ENCODE measurements around the gene NEUROD4. TPM values are rescaled to one million over a fixed set of nuclear protein-coding genes. Genes with fewer than 3 reads are reported as not detected.

The NEUROD4 gene
- total RNA-seq, 1 experiment from 2014 or later, result not detected

GRCh38 chr12:54991161-54991990, 28.4 kb upstream of the NEUROD4 start:
- Histone ChIP-seq H3K9me3 (ENCODE audit: insufficient read depth, low read depth) (no peaks in the 10 kb centered on the region), H4K20me1 (ENCODE audit: insufficient read depth) (no peaks in the 10 kb centered on the region), H3F3A (ENCODE audit: insufficient read depth, low read depth) (no peaks in the 10 kb centered on the region), H3K36me3 (ENCODE audit: low read depth) (no peaks in the 10 kb centered on the region), H2AFZ (no peak overlapping the region), H3K27me3 (ENCODE audit: insufficient read depth, low read depth) (peaks cover 22% of the 10 kb centered on the region), H3K4me2 (no peak overlapping the region), H3K27ac (no peak overlapping the region), H3K4me1 (replicated peaks; ENCODE audit: insufficient read depth) (no peaks in the 10 kb centered on the region), H3K79me2 (ENCODE audit: low read depth) (no peaks in the 10 kb centered on the region), H3K9me2 (ENCODE audit: insufficient read depth) (no peaks in the 10 kb centered on the region), H3K4me3 (no peak overlapping the region)
- BruUV-seq (replicated peaks), result no TSS peak
- no peak for DNase-seq
- POLR2A ChIA-PET (ENCODE audit: unreplicated experiment), result no interaction called here
- intact Hi-C loops (cut with micrococcal nuclease; ENCODE audit: unreplicated experiment), result loop anchor here (10.0 kb wide), 1 partner anchor 733 kb away; the partner anchor contains the start of genes CD63 and RDH5
- CTCF ChIA-PET, result no interaction called here
- TF ChIP-seq CTCF (conservative IDR thresholded peaks at IDR 0.05) (no peak), EZH2 (IDR thresholded peaks at IDR 0.05; ENCODE audit: low read depth) (no peak)

- no peak overlapping the region for H3K27ac ChIP-seq
- no peaks in the 10 kb centered on the region for H3K79me2 ChIP-seq (ENCODE audit: low read depth)
- no peaks in the 10 kb centered on the region for H3K9me2 ChIP-seq (ENCODE audit: insufficient read depth)
- CTCF ChIA-PET, result interaction anchor here (1.8 kb wide), 1 partner anchor 80 kb away, joined by 17 read pairs; no protein-coding TSS in a partner anchor
- H3K27me3 ChIP-seq (ENCODE audit: insufficient read depth, low read depth), result peaks cover 26% of the 10 kb centered on the region
- DNase-seq, result no peak
- no peak overlapping the region for H2AFZ ChIP-seq
- POLR2A ChIA-PET (ENCODE audit: unreplicated experiment), result no interaction called here
- intact Hi-C loops (cut with micrococcal nuclease; ENCODE audit: unreplicated experiment), result loop anchor here (2.0 to 10.0 kb wide), 2 partner anchors 627 to 733 kb away; partner anchors contain the start of genes CD63 and RDH5
- no peaks in the 10 kb centered on the region for H3K36me3 ChIP-seq (ENCODE audit: low read depth)
- no peaks in the 10 kb centered on the region for H3K4me1 ChIP-seq (replicated peaks; ENCODE audit: insufficient read depth)
- H4K20me1 ChIP-seq (ENCODE audit: insufficient read depth), result no peaks in the 10 kb centered on the region
- H3K4me2 ChIP-seq, result no peak overlapping the region
- TF ChIP-seq CTCF (conservative IDR thresholded peaks at IDR 0.05), result no peak
- no peak for TF ChIP-seq EZH2 (IDR thresholded peaks at IDR 0.05; ENCODE audit: low read depth)
- H3K9me3 ChIP-seq (ENCODE audit: insufficient read depth, low read depth), result no peaks in the 10 kb centered on the region
- BruUV-seq (replicated peaks), result no TSS peak
- no peaks in the 10 kb centered on the region for H3F3A ChIP-seq (ENCODE audit: insufficient read depth, low read depth)
- no peak overlapping the region for H3K4me3 ChIP-seq
Measured at GRCh38 chr12:54991991-54992375, 27.8 kb upstream of the NEUROD4 start.

GRCh38 chr12:54993181-54993835, 26.5 kb upstream of the NEUROD4 start:
- BruUV-seq (replicated peaks), result no TSS peak
- POLR2A ChIA-PET (ENCODE audit: unreplicated experiment), result interaction anchor here (0.6 kb wide), 1 partner anchor 1366 kb away, joined by 4 read pairs; no protein-coding TSS in a partner anchor
- Histone ChIP-seq H4K20me1 (ENCODE audit: insufficient read depth) (no peaks in the 10 kb centered on the region), H3K27me3 (ENCODE audit: insufficient read depth, low read depth) (peaks cover 28% of the 10 kb centered on the region), H3K9me3 (ENCODE audit: insufficient read depth, low read depth) (no peaks in the 10 kb centered on the region), H3K9me2 (ENCODE audit: insufficient read depth) (no peaks in the 10 kb centered on the region), H3K4me1 (replicated peaks; ENCODE audit: insufficient read depth) (no peaks in the 10 kb centered on the region), H3K79me2 (ENCODE audit: low read depth) (no peaks in the 10 kb centered on the region), H3F3A (ENCODE audit: insufficient read depth, low read depth) (no peaks in the 10 kb centered on the region), H3K36me3 (ENCODE audit: low read depth) (no peaks in the 10 kb centered on the region), H3K27ac (no peak overlapping the region), H3K4me2 (no peak overlapping the region), H2AFZ (no peak overlapping the region), H3K4me3 (no peak overlapping the region)
- peak; percentile 17 to 62 for DNase-seq
- no peak for TF ChIP-seq EZH2 (IDR thresholded peaks at IDR 0.05; ENCODE audit: low read depth)
- peak; percentile 89 for TF ChIP-seq CTCF (conservative IDR thresholded peaks at IDR 0.05)
- intact Hi-C loops (cut with micrococcal nuclease; ENCODE audit: unreplicated experiment), result loop anchor here (1.0 to 10.0 kb wide), 4 partner anchors 80 to 731 kb away; partner anchors contain the start of genes CD63 and RDH5
- CTCF ChIA-PET, result interaction anchor here (0.5 to 1.8 kb wide), 9 partner anchors 8 to 754 kb away, joined by 3 to 20 read pairs (median 4); partner anchors contain the start of genes RDH5 and TESPA1
